Endodermal cell (in vitro differentiated cells): ENCODE measurements around the gene PDE4D. TPM values are rescaled to one million over a fixed set of nuclear protein-coding genes. Genes with fewer than 3 reads are reported as not detected.

Experiments
- DNase-seq: peaks from one replicate; pipeline ENCODE4 v3.0.0-alpha.2; 2017
- H3K27ac ChIP-seq: 2 replicates; pipeline ENCODE4 v1.5.1; 2013; ENCODE audit warnings: mild to moderate bottlenecking, low read depth, low read length, moderate library complexity
- H3K27me3 ChIP-seq: 2 replicates; pipeline ENCODE4 v1.6.1; 2013; ENCODE audit warnings: mild to moderate bottlenecking, low read length, moderate library complexity; ENCODE audit not compliant: insufficient read depth, control insufficient read depth, poor library complexity, severe bottlenecking
- H3K36me3 ChIP-seq: 2 replicates; pipeline ENCODE4 v1.7.0; 2013; ENCODE audit warnings: mild to moderate bottlenecking, low read length, moderate library complexity; ENCODE audit not compliant: control insufficient read depth, insufficient read depth
- H3K4me1 ChIP-seq: one replicate; pipeline ENCODE4 v1.7.0; 2013; ENCODE audit warnings: low read length; ENCODE audit not compliant: control insufficient read depth, insufficient read depth
- H3K4me3 ChIP-seq: 2 replicates; pipeline ENCODE4 v1.5.1; 2013; ENCODE audit warnings: mild to moderate bottlenecking, low read length, moderate library complexity
- H3K9ac ChIP-seq: 2 replicates; pipeline ENCODE4 v1.6.1; 2013; ENCODE audit warnings: mild to moderate bottlenecking, low read length, moderate library complexity; ENCODE audit not compliant: poor library complexity, severe bottlenecking; ENCODE audit errors: extremely low read depth
- H3K9me3 ChIP-seq: 2 replicates; pipeline ENCODE4 v1.6.1; 2013; ENCODE audit warnings: mild to moderate bottlenecking, low read length, moderate library complexity; ENCODE audit not compliant: control insufficient read depth
- H3K27ac Mint-ChIP-seq: 2 replicates; pipeline ENCODE4 v1.8.0; 2020; ENCODE audit warnings: mixed read lengths
- H3K27me3 Mint-ChIP-seq: 2 replicates; pipeline ENCODE4 v1.8.0; 2021; ENCODE audit warnings: mild to moderate bottlenecking, mixed read lengths; ENCODE audit not compliant: insufficient read depth
- H3K36me3 Mint-ChIP-seq: 2 replicates; pipeline ENCODE4 v1.8.0; 2020; ENCODE audit warnings: low read depth, mixed read lengths
- H3K4me1 Mint-ChIP-seq: 2 replicates; pipeline ENCODE4 v1.8.0; 2020; ENCODE audit warnings: mixed read lengths
- H3K4me3 Mint-ChIP-seq: 2 replicates; pipeline ENCODE4 v1.8.0; 2020; ENCODE audit warnings: mild to moderate bottlenecking, moderate library complexity, mixed read lengths
- H3K9me3 Mint-ChIP-seq: 2 replicates; pipeline ENCODE4 v1.8.0; 2020; ENCODE audit warnings: mild to moderate bottlenecking, mixed read lengths
- CTCF ChIP-seq: fragments of 200-600 bp; sonication (generic); conservative IDR thresholded peaks from 2 replicates; pipeline ENCODE4 v1.5.0; 2021; ENCODE audit warnings: antibody characterized with exemption, mild to moderate bottlenecking
- WGBS, 2 experiments: methylation state at CpG; one replicate each; pipeline versions ENCODE4 v1.1.5 to v1.1.7; 2013; ENCODE audit warnings: missing lambda C conversion rate in 2 of 2, mixed read lengths in 1 of 2; ENCODE audit not compliant: insufficient coverage in 1 of 2, insufficient read length in 1 of 2; 5-methylcytosine and 5-hydroxymethylcytosine counted together
- total RNA-seq, 2 donors: library from RNA; stranded (reverse); fragmentation: NEBNext Ultra II Directional in 1 of 2; extraction: Animal tissue kit (Norgen Biotek cat#: 25700) in 1 of 2; gene quantifications; 2 replicates in 1 of 2; 3 replicates in 1 of 2; pipeline ENCODE4 v1.2.1, GENCODE V29; 2021

PDE4D gene
- total RNA-seq, 2 donors from 2014 or later: 9.2 to 11.4 TPM

- WGBS, 2 experiments: 87 to 93% methylated on average over 1 of the region's 1 CpG
- H3K9me3 Mint-ChIP-seq: peaks cover 20% of the 10 kb centered on the region
- no peak overlapping the region for H3K4me3 ChIP-seq
These were observed 953.9 kb downstream of the PDE4D start for GRCh38 chr5:58939664-58940063.

GRCh38 chr5:58938563-58939424, 954.7 kb downstream of the PDE4D start:
- H3K9me3 ChIP-seq: peaks cover 22% of the 10 kb centered on the region
- H3K4me3 ChIP-seq: no peak overlapping the region
- H3K27ac ChIP-seq: no peak overlapping the region
- no peaks in the 10 kb centered on the region for H3K27me3 ChIP-seq
- no peak overlapping the region for H3K27ac Mint-ChIP-seq
- no peak for DNase-seq
- H3K9ac ChIP-seq: no peak overlapping the region
- H3K4me1 Mint-ChIP-seq: peaks cover 5% of the 10 kb centered on the region
- peak overlapping the region; percentile 52 for H3K4me3 Mint-ChIP-seq
- TF ChIP-seq CTCF: no peak
- 93 to 97% methylated on average over 9 to 10 of the region's 10 CpGs for WGBS, 2 experiments
- H3K27me3 Mint-ChIP-seq: no peaks in the 10 kb centered on the region
- H3K36me3 ChIP-seq: no peaks in the 10 kb centered on the region
- H3K4me1 ChIP-seq: peaks cover 2% of the 10 kb centered on the region
- H3K36me3 Mint-ChIP-seq: peaks cover 15% of the 10 kb centered on the region
- peaks cover 20% of the 10 kb centered on the region for H3K9me3 Mint-ChIP-seq

More at GRCh38 chr5:58939664-58940063, 953.9 kb downstream of the PDE4D start:
- Histone ChIP-seq H3K4me1 (no peaks in the 10 kb centered on the region), H3K27me3 (no peaks in the 10 kb centered on the region), H3K36me3 (no peaks in the 10 kb centered on the region), H3K27ac (no peak overlapping the region), H3K9ac (no peak overlapping the region), H3K9me3 (peaks cover 24% of the 10 kb centered on the region)
- peak overlapping the region; percentile 52 for H3K4me3 Mint-ChIP-seq
- DNase-seq: no peak
- no peaks in the 10 kb centered on the region for H3K27me3 Mint-ChIP-seq
- H3K36me3 Mint-ChIP-seq: peaks cover 16% of the 10 kb centered on the region
- no peaks in the 10 kb centered on the region for H3K4me1 Mint-ChIP-seq
- H3K27ac Mint-ChIP-seq: no peak overlapping the region
- no peak for TF ChIP-seq CTCF

GRCh38 chr5:58937031-58937681, 956.4 kb downstream of the PDE4D start:
- Mint-ChIP-seq H3K36me3 (no peaks in the 10 kb centered on the region), H3K9me3 (peaks cover 3% of the 10 kb centered on the region), H3K4me1 (peaks cover 14% of the 10 kb centered on the region), H3K4me3 (peak overlapping the region; percentile 52), H3K27me3 (no peaks in the 10 kb centered on the region), H3K27ac (no peak overlapping the region)
- Histone ChIP-seq H3K36me3 (no peaks in the 10 kb centered on the region), H3K27me3 (no peaks in the 10 kb centered on the region), H3K4me3 (no peak overlapping the region), H3K9me3 (peaks cover 6% of the 10 kb centered on the region), H3K9ac (no peak overlapping the region), H3K27ac (no peak overlapping the region), H3K4me1 (peaks cover 2% of the 10 kb centered on the region)
- no peak for TF ChIP-seq CTCF
- DNase-seq: peak; percentile 85
- 95 to 97% methylated on average over 5 to 12 of the region's 19 CpGs for WGBS, 2 experiments
